GM23248 (cell line): ENCODE data around the gene PLPPR4.

ENCODE experiments used
- EZH2 ChIP-seq: fragments of 200-600 bp; sonication (generic); IDR thresholded peaks from 2 replicates; pipeline ENCODE4 v1.6.1; 2018; ENCODE audit warnings: antibody characterized with exemption, mild to moderate bottlenecking; ENCODE audit not compliant: insufficient read depth, poor library complexity, severe bottlenecking
- EZH2phosphoT487 ChIP-seq: fragments of 200-600 bp; sonication (generic); IDR thresholded peaks from 2 replicates; pipeline ENCODE4 v1.6.1; 2018; ENCODE audit warnings: antibody characterized with exemption, moderate library complexity, mild to moderate bottlenecking, low read depth; ENCODE audit not compliant: insufficient read depth

DNA sequence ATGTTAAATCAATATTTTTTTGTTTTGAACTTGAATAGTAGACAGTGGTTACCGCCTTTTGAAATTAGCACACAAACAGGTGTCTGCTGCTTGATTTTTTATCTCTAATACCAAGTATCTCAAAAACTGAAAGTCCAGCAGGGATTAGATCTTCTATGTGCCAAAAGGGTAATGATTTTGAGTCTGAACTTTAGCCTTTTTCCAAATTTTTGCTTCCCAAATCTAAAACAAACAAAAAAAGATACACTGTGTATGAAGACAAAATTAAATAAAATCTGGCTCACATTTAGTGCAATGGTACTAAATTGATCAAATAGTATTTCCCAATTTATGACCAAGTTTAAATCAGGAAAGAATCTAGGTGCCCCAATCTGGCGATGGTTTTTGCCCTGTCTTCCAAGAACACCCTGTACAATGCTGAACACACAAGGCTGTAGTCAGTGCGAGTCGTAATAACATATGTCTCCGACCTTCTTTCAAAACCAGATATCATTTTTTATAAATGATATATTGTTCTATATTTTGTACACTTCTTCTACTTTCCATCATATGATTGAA, 40.5 kb downstream of the PLPPR4 start:
- no peak for TF ChIP-seq EZH2
- no peak for TF ChIP-seq EZH2phosphoT487
